Ovary (tissue), 9 donors: ENCODE data around the gene LIN37. TPM values are rescaled to one million over a fixed set of nuclear protein-coding genes. Genes with fewer than 3 reads are reported as not detected.
A peak's percentile ranks its signal among the peaks of the same experiment; 100 is the strongest.

ENCODE experiments used
- DNase-seq, 5 donors: peaks; one replicate each; pipeline ENCODE4 v3.0.0-alpha.2; 2019 to 2020
- H3K27ac ChIP-seq, 2 donors: fragments of 200-600 bp; one replicate each; pipeline versions ENCODE4 v1.5.1 to v1.8.0; 2019 to 2022
- H3K27me3 ChIP-seq: fragments of 200-600 bp; one replicate; pipeline ENCODE4 v1.8.0; 2022
- H3K36me3 ChIP-seq: fragments of 200-600 bp; sonication (generic); one replicate; pipeline ENCODE4 v1.5.1; 2019
- H3K4me1 ChIP-seq: one replicate; pipeline ENCODE4 v1.8.1; 2013; ENCODE audit warnings: mild to moderate bottlenecking, moderate library complexity; ENCODE audit not compliant: insufficient read depth
- H3K4me3 ChIP-seq: fragments of 200-600 bp; sonication (generic); one replicate; pipeline ENCODE4 v1.5.1; 2017
- H3K9me3 ChIP-seq, 2 donors: fragments of 200-600 bp in 1 of 2; sonication (generic) in 1 of 2; one replicate each; pipeline versions ENCODE4 v1.5.1 to v1.8.1; 2013 to 2019; ENCODE audit warnings: mild to moderate bottlenecking in 1 of 2, moderate library complexity in 1 of 2
- EP300 ChIP-seq: sonication (generic); formaldehyde crosslinking; IDR thresholded peaks from one replicate; pipeline ENCODE4 v1.6.1; 2017; ENCODE audit warnings: antibody characterized with exemption
- POLR2A ChIP-seq: fragments of 450-650 bp; IDR thresholded peaks from one replicate; pipeline ENCODE4 v1.6.1; 2017; ENCODE audit warnings: antibody characterized with exemption, mild to moderate bottlenecking, moderate library complexity
- WGBS, 3 donors: extraction: QIAGEN DNeasy Blood & Tissue Kit in 1 of 3; methylation state at CpG; one replicate each; pipeline versions ENCODE4 v1.1.5 to v1.1.7; 2013 to 2017; 5-methylcytosine and 5-hydroxymethylcytosine counted together
- intact Hi-C, 4 donors: fragments of 100-400 bp; cut with DNase I; formaldehyde crosslinking; loops; one replicate each; pipeline versions ENCODE4 v1.11.0 to v1.15.1; 2022 to 2023
- polyA plus RNA-seq, 2 donors: library from polyadenylated mRNA; stranded (reverse); fragments of 200-250 nt in 1 of 2; fragments of 350-450 nt in 1 of 2; fragmentation: Illumina TruSeq in 1 of 2; extraction: RNeasy Lipid Tissue Mini Kit (QIAGEN cat#74804) in 1 of 2; gene quantifications; one replicate each; pipeline ENCODE4 v1.2.3, GENCODE V29; 2013 to 2014
- total RNA-seq, 7 donors: library from RNA; depleted of rRNA in 2 of 7; stranded (reverse); fragments of >200 nt in 2 of 7; fragmentation: NEBNext Ultra II Directional in 3 of 7; extraction: Animal tissue kit (Norgen Biotek cat#: 25700) in 3 of 7; gene quantifications; one replicate each; pipeline versions ENCODE4 v1.1.0 to v1.2.4, GENCODE V29; 2016 to 2023
- TF ChIP-seq, protein P1 (sequence below), 3 donors: fragments of 450-650 bp in 2 of 3; fragments of 200-600 bp in 1 of 3; IDR thresholded peaks; one replicate each; pipeline versions ENCODE4 v1.5.1 to v1.8.0; 2016 to 2022; ENCODE audit warnings: antibody characterized with exemption in 3 of 3, mild to moderate bottlenecking in 1 of 3
- donor health status: DM: no; HTN: no; CAD: no; lungs with moderate emphysema.
- donor health status: DM: no; HTN: no; CAD: no.
- donor health status: Bipolar disorder and iron deficiency.
- donor health status: DM: yes; HTN: yes; CAD: no.
- donor health status: DM: no; HTN: no; CAD: no.
- donor health status: DM: yes; HTN: yes; CAD: no.

The LIN37 gene
- total and polyA plus RNA-seq, 9 donors: 9.8 to 25.6 (median 19.1) TPM

GRCh38 chr19:35730326-35730725 is 18.1 kb upstream of the LIN37 start:
- 90 to 91% (median 91%) methylated on average over 18 of the region's 18 CpGs for WGBS, 3 donors
- H3K27me3 ChIP-seq: no peaks in the 10 kb centered on the region
- no peaks in the 10 kb centered on the region for H3K4me1 ChIP-seq
- intact Hi-C loops: no loop called here
- DNase-seq: no peak
- H3K27ac ChIP-seq: no peak overlapping the region
- TF ChIP-seq POLR2A (no peak), EP300 (no peak)
- TF ChIP-seq, protein P1, sequence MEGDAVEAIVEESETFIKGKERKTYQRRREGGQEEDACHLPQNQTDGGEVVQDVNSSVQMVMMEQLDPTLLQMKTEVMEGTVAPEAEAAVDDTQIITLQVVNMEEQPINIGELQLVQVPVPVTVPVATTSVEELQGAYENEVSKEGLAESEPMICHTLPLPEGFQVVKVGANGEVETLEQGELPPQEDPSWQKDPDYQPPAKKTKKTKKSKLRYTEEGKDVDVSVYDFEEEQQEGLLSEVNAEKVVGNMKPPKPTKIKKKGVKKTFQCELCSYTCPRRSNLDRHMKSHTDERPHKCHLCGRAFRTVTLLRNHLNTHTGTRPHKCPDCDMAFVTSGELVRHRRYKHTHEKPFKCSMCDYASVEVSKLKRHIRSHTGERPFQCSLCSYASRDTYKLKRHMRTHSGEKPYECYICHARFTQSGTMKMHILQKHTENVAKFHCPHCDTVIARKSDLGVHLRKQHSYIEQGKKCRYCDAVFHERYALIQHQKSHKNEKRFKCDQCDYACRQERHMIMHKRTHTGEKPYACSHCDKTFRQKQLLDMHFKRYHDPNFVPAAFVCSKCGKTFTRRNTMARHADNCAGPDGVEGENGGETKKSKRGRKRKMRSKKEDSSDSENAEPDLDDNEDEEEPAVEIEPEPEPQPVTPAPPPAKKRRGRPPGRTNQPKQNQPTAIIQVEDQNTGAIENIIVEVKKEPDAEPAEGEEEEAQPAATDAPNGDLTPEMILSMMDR (IDR thresholded peaks at IDR 0.05): no peak
- no peak overlapping the region for H3K4me3 ChIP-seq
- H3K36me3 ChIP-seq: no peaks in the 10 kb centered on the region
- H3K9me3 ChIP-seq: no peaks in the 10 kb centered on the region

GRCh38 chr19:35731353-35731752 is 17.0 kb upstream of the LIN37 start:
- H3K27ac ChIP-seq: no peak overlapping the region
- intact Hi-C loops: no loop called here
- H3K9me3 ChIP-seq: no peaks in the 10 kb centered on the region
- H3K27me3 ChIP-seq: no peaks in the 10 kb centered on the region
- WGBS, 3 donors: 81 to 84% (median 84%) methylated on average over 9 of the region's 9 CpGs
- H3K4me1 ChIP-seq: no peaks in the 10 kb centered on the region
- no peak overlapping the region for H3K4me3 ChIP-seq
- H3K36me3 ChIP-seq: no peaks in the 10 kb centered on the region
- no peak for TF ChIP-seq POLR2A
- TF ChIP-seq EP300: no peak
- TF ChIP-seq, protein P1 (IDR thresholded peaks at IDR 0.05): no peak
- DNase-seq: no peak

- intact Hi-C loops: no loop called here
- Histone ChIP-seq H3K36me3 (no peaks in the 10 kb centered on the region), H3K27me3 (no peaks in the 10 kb centered on the region), H3K4me1 (no peaks in the 10 kb centered on the region), H3K4me3 (no peak overlapping the region), H3K27ac (no peak overlapping the region), H3K9me3 (no peaks in the 10 kb centered on the region)
- peak in 2 of 5 donors; percentile 30 to 34 for DNase-seq
- no peak for TF ChIP-seq EP300
- no peak for TF ChIP-seq POLR2A
- TF ChIP-seq, protein P1 (IDR thresholded peaks at IDR 0.05): no peak
- WGBS, 3 donors: 77 to 87% (median 79%) methylated on average over 21 of the region's 21 CpGs
These were observed 16.5 kb upstream of the LIN37 start for GRCh38 chr19:35731779-35732405.

DNA sequence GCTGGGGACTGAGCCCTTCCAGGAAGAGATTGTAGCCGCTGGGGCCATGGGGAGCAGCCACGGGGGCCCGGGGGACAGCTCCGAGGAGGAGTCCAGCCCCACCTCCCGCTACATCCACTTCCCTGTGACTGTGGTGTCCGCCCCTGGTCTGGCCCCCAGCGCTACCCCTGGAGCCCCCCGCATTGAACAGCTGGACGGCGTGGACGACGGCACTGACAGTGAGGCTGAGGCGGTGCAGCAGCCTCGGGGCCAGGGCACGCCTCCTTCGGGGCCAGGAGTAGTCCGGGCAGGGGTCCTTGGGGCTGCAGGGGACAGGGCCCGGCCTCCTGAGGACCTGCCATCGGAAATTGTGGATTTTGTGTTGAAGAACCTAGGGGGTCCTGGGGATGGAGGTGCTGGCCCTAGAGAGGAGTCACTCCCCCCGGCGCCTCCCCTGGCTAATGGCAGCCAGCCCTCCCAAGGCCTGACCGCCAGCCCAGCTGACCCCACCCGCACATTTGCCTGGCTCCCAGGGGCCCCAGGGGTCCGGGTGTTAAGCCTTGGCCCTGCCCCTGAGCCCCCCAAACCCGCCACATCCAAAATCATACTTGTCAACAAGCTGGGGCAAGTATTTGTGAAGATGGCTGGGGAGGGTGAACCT is 15.7 kb upstream of the LIN37 start:
- TF ChIP-seq EP300: no peak
- TF ChIP-seq POLR2A: no peak
- TF ChIP-seq, protein P1 (IDR thresholded peaks at IDR 0.05): no peak
- Histone ChIP-seq H3K36me3 (no peaks in the 10 kb centered on the region), H3K27ac (no peak overlapping the region), H3K4me3 (no peak overlapping the region), H3K4me1 (no peaks in the 10 kb centered on the region), H3K9me3 (no peaks in the 10 kb centered on the region), H3K27me3 (no peaks in the 10 kb centered on the region)
- peak in 2 of 5 donors; percentile 22 to 30 for DNase-seq
- WGBS, 3 donors: 79 to 83% (median 80%) methylated on average over 20 to 25 of the region's 25 CpGs
- intact Hi-C loops: no loop called here
